VCaP (cell line): Measurements from ENCODE around the gene GRIK4.

Source experiments
- H3K27ac ChIP-seq: fragments of 450-650 bp; 2 replicates; pipeline ENCODE4 v1.5.1; 2017
- CTCF ChIP-seq: fragments of 450-650 bp; conservative IDR thresholded peaks from 2 replicates; pipeline ENCODE4 v1.5.1; 2017; ENCODE audit warnings: mild to moderate bottlenecking, moderate library complexity

Gene GRIK4

GRCh38 chr11:120744016-120744994 lies 232.8 kb downstream of the GRIK4 start:
- no peak overlapping the region for H3K27ac ChIP-seq
- TF ChIP-seq CTCF = 0 out of 2 replicates have a peak, but pooled peaks have one; percentile 27

- H3K27ac ChIP-seq = no peak overlapping the region
These were observed 234.8 kb downstream of the GRIK4 start for GRCh38 chr11:120746376-120746775.

GRCh38 chr11:120746836-120747609 lies 235.5 kb downstream of the GRIK4 start:
- no peak for TF ChIP-seq CTCF
- H3K27ac ChIP-seq = peak overlapping the region; percentile 1; the same call in 1 of the 2 replicates

More at GRCh38 chr11:120746376-120746775, 234.8 kb downstream of the GRIK4 start:
- no peak for TF ChIP-seq CTCF

GRCh38 chr11:120747850-120748814 lies 236.6 kb downstream of the GRIK4 start:
- TF ChIP-seq CTCF = no peak

GRCh38 chr11:120749395-120749794 lies 237.8 kb downstream of the GRIK4 start:
- no peak overlapping the region for H3K27ac ChIP-seq
- TF ChIP-seq CTCF = no peak

More at GRCh38 chr11:120747850-120748814, 236.6 kb downstream of the GRIK4 start:
- peak overlapping the region; percentile 1; the same call in 1 of the 2 replicates for H3K27ac ChIP-seq

- TF ChIP-seq CTCF = no peak
- no peak overlapping the region for H3K27ac ChIP-seq
These were observed 239.3 kb downstream of the GRIK4 start for GRCh38 chr11:120750647-120751549.
